Hepatocyte (in vitro differentiated cells): Measurements from ENCODE around the gene EVX2. TPM values are rescaled to one million over a fixed set of nuclear protein-coding genes. Genes with fewer than 3 reads are reported as not detected.
A peak's percentile ranks its signal among the peaks of the same experiment; 100 is the strongest.

Experiments used
- DNase-seq: peaks from one replicate; pipeline ENCODE4 v3.0.0-alpha.2; 2016; ENCODE audit warnings: low spot score
- H2AFZ ChIP-seq: fragments of 200-600 bp; sonication (generic); 2 replicates; pipeline ENCODE4 v1.6.0; 2016; ENCODE audit warnings: antibody characterized with exemption, mild to moderate bottlenecking
- H3K27ac ChIP-seq: fragments of 200-600 bp; sonication (generic); 2 replicates; pipeline ENCODE4 v1.5.1; 2016; ENCODE audit warnings: mild to moderate bottlenecking
- H3K27me3 ChIP-seq: fragments of 200-600 bp; sonication (generic); 2 replicates; pipeline ENCODE4 v1.6.1; 2016
- H3K36me3 ChIP-seq: fragments of 200-600 bp; sonication (generic); replicated peaks from 2 replicates; pipeline ENCODE4 v1.5.1; 2016; ENCODE audit warnings: low read depth; ENCODE audit not compliant: insufficient read depth
- H3K4me1 ChIP-seq: fragments of 200-600 bp; sonication (generic); 2 replicates; pipeline ENCODE4 v1.5.1; 2016; ENCODE audit warnings: mild to moderate bottlenecking, moderate library complexity; ENCODE audit not compliant: insufficient read depth
- H3K4me2 ChIP-seq: fragments of 200-600 bp; sonication (generic); 2 replicates; pipeline ENCODE4 v1.6.0; 2016
- H3K4me3 ChIP-seq: fragments of 200-600 bp; sonication (generic); 2 replicates; pipeline ENCODE4 v1.5.1; 2016; ENCODE audit warnings: mild to moderate bottlenecking
- H3K79me2 ChIP-seq: fragments of 200-600 bp; sonication (generic); 2 replicates; pipeline ENCODE4 v1.6.0; 2017; ENCODE audit warnings: mild to moderate bottlenecking
- H3K9me2 ChIP-seq: fragments of 200-600 bp; sonication (generic); replicated peaks from 2 replicates; pipeline ENCODE4 v1.6.0; 2017; ENCODE audit warnings: mild to moderate bottlenecking; ENCODE audit not compliant: insufficient read depth
- H3K9me3 ChIP-seq: fragments of 200-600 bp; sonication (generic); 2 replicates; pipeline ENCODE4 v1.5.1; 2016; ENCODE audit warnings: low read depth, mild to moderate bottlenecking
- H4K20me1 ChIP-seq: fragments of 200-600 bp; sonication (generic); 2 replicates; pipeline ENCODE4 v1.6.0; 2016; ENCODE audit warnings: mild to moderate bottlenecking; ENCODE audit not compliant: insufficient read depth, poor library complexity, severe bottlenecking
- CTCF ChIP-seq: fragments of 200-600 bp; sonication (generic); IDR thresholded peaks from 2 replicates; pipeline ENCODE4 v1.5.1; 2016; ENCODE audit warnings: antibody characterized with exemption, mild to moderate bottlenecking; ENCODE audit not compliant: poor library complexity
- EZH2 ChIP-seq: fragments of 200-600 bp; sonication (generic); IDR thresholded peaks from 2 replicates; pipeline ENCODE4 v1.6.1; 2016; ENCODE audit warnings: antibody characterized with exemption, mild to moderate bottlenecking, borderline replicate concordance
- EZH2phosphoT487 ChIP-seq: fragments of 200-600 bp; sonication (generic); IDR thresholded peaks from one replicate; pipeline ENCODE4 v1.6.1; 2018; ENCODE audit warnings: antibody characterized with exemption, mild to moderate bottlenecking, low read depth, moderate library complexity; ENCODE audit not compliant: unreplicated experiment, severe bottlenecking
- WGBS: methylation state at CpG from one replicate; pipeline ENCODE4 v1.1.6; 2016; ENCODE audit warnings: low lambda C conversion rate; ENCODE audit errors: missing lambda C conversion rate; 5-methylcytosine and 5-hydroxymethylcytosine counted together
- polyA plus RNA-seq: library from polyadenylated mRNA; unstranded; fragments of >200 nt; fragmentation: Nextera tagmentation; extraction: Ambion mirVana; gene quantifications from 2 replicates; pipeline ENCODE4 v1.2.1, GENCODE V29; 2016
- total RNA-seq: library from RNA; depleted of rRNA; stranded (reverse); fragments of >200 nt; gene quantifications from 2 replicates; pipeline ENCODE4 v1.2.3, GENCODE V29; 2014

The EVX2 gene
- total RNA-seq (3.5 and 3.7 TPM in 2 replicates), polyA plus RNA-seq (1.3 and 1.7 TPM in 2 replicates)

- peak within 1 kb of the TSS; percentile 88 for H3K27ac ChIP-seq
- WGBS, result 6% methylated on average over 27 of the region's 27 CpGs
- H3K36me3 ChIP-seq, result no peaks in the 10 kb centered on the region
- peak within 1 kb of the TSS; percentile 53 for H3K4me3 ChIP-seq
- DNase-seq, result no peak
- no peaks in the 10 kb centered on the region for H4K20me1 ChIP-seq
- H3K27me3 ChIP-seq, result peaks cover 95% of the 10 kb centered on the region
- peaks cover 16% of the 10 kb centered on the region for H3K4me1 ChIP-seq
- H3K9me2 ChIP-seq, result no peaks in the 10 kb centered on the region
- peaks cover 45% of the 10 kb centered on the region for H3K79me2 ChIP-seq
- peak within 1 kb of the TSS; percentile 84 for H3K4me2 ChIP-seq
- H2AFZ ChIP-seq, result peak within 1 kb of the TSS; percentile 26
- TF ChIP-seq EZH2 (no peak), CTCF (no peak)
- no peaks in the 10 kb centered on the region for H3K9me3 ChIP-seq
Observed at GRCh38 chr2:176083796-176084261, at the start of gene EVX2. EVX2 (minus strand) TSS chr2:176083962; CDS start chr2:176083776, 186 bp downstream.

- Histone ChIP-seq H3K4me2 (no peak overlapping the region), H3K27me3 (peaks cover 93% of the 10 kb centered on the region), H4K20me1 (no peaks in the 10 kb centered on the region), H3K4me1 (peaks cover 17% of the 10 kb centered on the region), H3K79me2 (no peaks in the 10 kb centered on the region), H3K36me3 (no peaks in the 10 kb centered on the region), H3K27ac (no peak overlapping the region), H3K4me3 (no peak overlapping the region), H2AFZ (no peak overlapping the region), H3K9me3 (no peaks in the 10 kb centered on the region), H3K9me2 (no peaks in the 10 kb centered on the region)
- DNase-seq, result no peak
- TF ChIP-seq EZH2phosphoT487, result no peak
- TF ChIP-seq CTCF, result no peak
- TF ChIP-seq EZH2, result no peak
Observed at GRCh38 chr2:176133389-176133788, 49.6 kb upstream of the EVX2 start.

GRCh38 chr2:176132205-176133171, 48.7 kb upstream of the EVX2 start:
- peak; percentile 62 for TF ChIP-seq EZH2phosphoT487
- TF ChIP-seq CTCF, result no peak
- peak; percentile 94 for TF ChIP-seq EZH2
- H3K4me2 ChIP-seq, result peak overlapping the region; percentile 58
- no peaks in the 10 kb centered on the region for H3K9me2 ChIP-seq
- no peak overlapping the region for H3K27ac ChIP-seq
- H3K4me1 ChIP-seq, result peaks cover 17% of the 10 kb centered on the region
- no peak overlapping the region for H3K4me3 ChIP-seq
- DNase-seq, result no peak
- H2AFZ ChIP-seq, result no peak overlapping the region
- H3K36me3 ChIP-seq, result no peaks in the 10 kb centered on the region
- WGBS, result 16% methylated on average over 33 of the region's 33 CpGs
- H3K27me3 ChIP-seq, result peaks cover 92% of the 10 kb centered on the region
- no peaks in the 10 kb centered on the region for H4K20me1 ChIP-seq
- H3K79me2 ChIP-seq, result no peaks in the 10 kb centered on the region
- H3K9me3 ChIP-seq, result no peaks in the 10 kb centered on the region
